GM23248 (cell line): ENCODE measurements around the gene NPBWR2.

Experiments used
- EZH2 ChIP-seq: fragments of 200-600 bp; sonication (generic); IDR thresholded peaks from 2 replicates; pipeline ENCODE4 v1.6.1; 2018; ENCODE audit warnings: antibody characterized with exemption, mild to moderate bottlenecking; ENCODE audit not compliant: insufficient read depth, poor library complexity, severe bottlenecking
- EZH2phosphoT487 ChIP-seq: fragments of 200-600 bp; sonication (generic); IDR thresholded peaks from 2 replicates; pipeline ENCODE4 v1.6.1; 2018; ENCODE audit warnings: antibody characterized with exemption, moderate library complexity, mild to moderate bottlenecking, low read depth; ENCODE audit not compliant: insufficient read depth

GRCh38 chr20:64119301-64119680 lies 11.9 kb upstream of the NPBWR2 start:
- TF ChIP-seq EZH2phosphoT487 = no peak
- no peak for TF ChIP-seq EZH2
